ENCODE results near the gene ILF3. TPM values are rescaled to one million over a fixed set of nuclear protein-coding genes. Genes with fewer than 3 reads are reported as not detected.

ILF3 gene
- total and polyA plus RNA-seq, 2 of the 13 experiments (the other 11 are each of a cell fraction or from before 2014, with no cell fraction given), result 120 to 173 TPM

DNA sequence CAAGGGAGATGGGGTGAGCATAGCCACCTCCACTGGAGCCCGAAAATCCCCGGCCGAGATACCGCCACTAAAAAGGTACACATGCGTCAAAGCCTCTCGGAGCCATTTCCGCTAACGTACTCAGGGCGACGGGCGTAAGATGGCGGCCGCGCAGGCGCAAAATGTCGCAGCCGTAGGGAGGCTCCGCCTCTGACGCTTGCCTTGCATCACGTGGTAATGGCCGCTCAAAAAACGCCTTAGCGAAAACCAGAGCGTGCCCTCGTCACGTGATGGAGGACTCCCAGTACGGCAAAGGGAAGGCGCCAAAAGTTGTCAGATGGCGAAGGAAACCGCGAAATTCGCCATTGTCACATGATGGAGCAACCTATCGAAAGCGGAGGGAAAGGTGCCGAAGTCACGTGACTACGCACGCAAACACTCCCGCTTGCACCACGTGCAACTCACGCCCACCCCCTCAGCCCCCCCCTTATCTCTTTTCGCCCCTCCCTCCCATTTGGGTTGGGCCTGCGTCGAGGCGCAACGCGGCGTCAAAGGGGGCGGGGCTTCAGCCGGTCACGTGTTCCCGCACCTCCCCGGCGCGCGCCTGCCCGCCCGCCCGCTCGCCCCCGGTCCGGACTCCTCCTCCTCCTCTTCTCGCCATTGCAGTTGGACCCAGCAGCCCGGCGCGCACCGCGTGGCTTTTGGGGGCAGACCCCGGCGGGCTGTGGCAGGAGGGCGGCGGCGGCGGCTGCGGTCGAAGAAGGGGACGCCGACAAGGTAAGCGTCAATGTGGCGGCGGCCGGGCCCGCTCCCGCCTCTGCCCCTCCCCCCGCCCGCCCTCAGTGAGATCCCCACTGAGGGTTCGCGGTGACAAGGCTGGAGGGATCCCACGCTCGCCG is at the start of gene ILF3 (continued):
- TF ChIP-seq, protein P1, sequence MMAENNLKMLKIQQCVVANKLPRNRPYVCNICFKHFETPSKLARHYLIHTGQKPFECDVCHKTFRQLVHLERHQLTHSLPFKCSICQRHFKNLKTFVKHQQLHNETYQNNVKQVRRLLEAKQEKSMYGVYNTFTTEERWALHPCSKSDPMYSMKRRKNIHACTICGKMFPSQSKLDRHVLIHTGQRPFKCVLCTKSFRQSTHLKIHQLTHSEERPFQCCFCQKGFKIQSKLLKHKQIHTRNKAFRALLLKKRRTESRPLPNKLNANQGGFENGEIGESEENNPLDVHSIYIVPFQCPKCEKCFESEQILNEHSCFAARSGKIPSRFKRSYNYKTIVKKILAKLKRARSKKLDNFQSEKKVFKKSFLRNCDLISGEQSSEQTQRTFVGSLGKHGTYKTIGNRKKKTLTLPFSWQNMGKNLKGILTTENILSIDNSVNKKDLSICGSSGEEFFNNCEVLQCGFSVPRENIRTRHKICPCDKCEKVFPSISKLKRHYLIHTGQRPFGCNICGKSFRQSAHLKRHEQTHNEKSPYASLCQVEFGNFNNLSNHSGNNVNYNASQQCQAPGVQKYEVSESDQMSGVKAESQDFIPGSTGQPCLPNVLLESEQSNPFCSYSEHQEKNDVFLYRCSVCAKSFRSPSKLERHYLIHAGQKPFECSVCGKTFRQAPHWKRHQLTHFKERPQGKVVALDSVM (CRISPR knock-in tag; IDR thresholded peaks at IDR 0.05), result peak; percentile 60
- TF ChIP-seq ZNF44 (CRISPR knock-in tag; IDR thresholded peaks at IDR 0.05) (no peak), ZC3H4 (CRISPR knock-in tag; IDR thresholded peaks at IDR 0.05; ENCODE audit: borderline replicate concordance) (no peak), ESRRA (CRISPR knock-in tag; IDR thresholded peaks at IDR 0.05; ENCODE audit: low read depth) (peak; percentile 21), ONECUT2 (CRISPR knock-in tag; IDR thresholded peaks at IDR 0.05) (no peak; the same call in none of the 2 replicates), CBX5 (CRISPR knock-in tag; IDR thresholded peaks at IDR 0.05; ENCODE audit: borderline replicate concordance) (peak; percentile 85; the same call in 1 of the 2 replicates), ZNF713 (CRISPR knock-in tag; IDR thresholded peaks at IDR 0.05) (peak; percentile 77; the same call in 1 of the 2 replicates), DMAP1 (CRISPR knock-in tag; IDR thresholded peaks at IDR 0.05) (peak; percentile 99), CHD4 (IDR thresholded peaks at IDR 0.05; ENCODE audit: borderline replicate concordance, low read length) (no peak), PAWR (CRISPR knock-in tag; IDR thresholded peaks at IDR 0.05; ENCODE audit: borderline replicate concordance) (no peak), NAIF1 (CRISPR knock-in tag; IDR thresholded peaks at IDR 0.05; ENCODE audit: borderline replicate concordance) (peak; percentile 83), CHCHD3 (CRISPR knock-in tag; IDR thresholded peaks at IDR 0.05) (peak; percentile 66; the same call in 1 of the 2 replicates), RARA (CRISPR knock-in tag; IDR thresholded peaks at IDR 0.05) (peak; percentile 37), MTF2 (CRISPR knock-in tag; IDR thresholded peaks at IDR 0.05; ENCODE audit: borderline replicate concordance) (0 out of 2 replicates have a peak, but pooled peaks have one; percentile 9), ZFP82 (CRISPR knock-in tag; IDR thresholded peaks at IDR 0.05; ENCODE audit: borderline replicate concordance) (peak; percentile 57; the same call in 1 of the 2 replicates), SNAI1 (CRISPR knock-in tag; IDR thresholded peaks at IDR 0.05; ENCODE audit: borderline replicate concordance) (peak; percentile 66; the same call in 1 of the 2 replicates), NCOA5 (CRISPR knock-in tag; IDR thresholded peaks at IDR 0.05) (no peak), NFKBIZ (CRISPR knock-in tag; IDR thresholded peaks at IDR 0.05) (peak; percentile 63), ZNF335 (CRISPR knock-in tag; IDR thresholded peaks at IDR 0.05) (0 out of 2 replicates have a peak, but pooled peaks have one; percentile 83), ZZZ3 (CRISPR knock-in tag; IDR thresholded peaks at IDR 0.05; ENCODE audit: borderline replicate concordance) (peak; percentile 70; the same call in 1 of the 2 replicates)
- TF ChIP-seq, protein P2, sequence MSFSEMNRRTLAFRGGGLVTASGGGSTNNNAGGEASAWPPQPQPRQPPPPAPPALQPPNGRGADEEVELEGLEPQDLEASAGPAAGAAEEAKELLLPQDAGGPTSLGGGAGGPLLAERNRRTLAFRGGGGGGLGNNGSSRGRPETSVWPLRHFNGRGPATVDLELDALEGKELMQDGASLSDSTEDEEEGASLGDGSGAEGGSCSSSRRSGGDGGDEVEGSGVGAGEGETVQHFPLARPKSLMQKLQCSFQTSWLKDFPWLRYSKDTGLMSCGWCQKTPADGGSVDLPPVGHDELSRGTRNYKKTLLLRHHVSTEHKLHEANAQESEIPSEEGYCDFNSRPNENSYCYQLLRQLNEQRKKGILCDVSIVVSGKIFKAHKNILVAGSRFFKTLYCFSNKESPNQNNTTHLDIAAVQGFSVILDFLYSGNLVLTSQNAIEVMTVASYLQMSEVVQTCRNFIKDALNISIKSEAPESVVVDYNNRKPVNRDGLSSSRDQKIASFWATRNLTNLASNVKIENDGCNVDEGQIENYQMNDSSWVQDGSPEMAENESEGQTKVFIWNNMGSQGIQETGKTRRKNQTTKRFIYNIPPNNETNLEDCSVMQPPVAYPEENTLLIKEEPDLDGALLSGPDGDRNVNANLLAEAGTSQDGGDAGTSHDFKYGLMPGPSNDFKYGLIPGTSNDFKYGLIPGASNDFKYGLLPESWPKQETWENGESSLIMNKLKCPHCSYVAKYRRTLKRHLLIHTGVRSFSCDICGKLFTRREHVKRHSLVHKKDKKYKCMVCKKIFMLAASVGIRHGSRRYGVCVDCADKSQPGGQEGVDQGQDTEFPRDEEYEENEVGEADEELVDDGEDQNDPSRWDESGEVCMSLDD (CRISPR knock-in tag; IDR thresholded peaks at IDR 0.05; ENCODE audit: borderline replicate concordance), result no peak
- TF ChIP-seq, protein P3, sequence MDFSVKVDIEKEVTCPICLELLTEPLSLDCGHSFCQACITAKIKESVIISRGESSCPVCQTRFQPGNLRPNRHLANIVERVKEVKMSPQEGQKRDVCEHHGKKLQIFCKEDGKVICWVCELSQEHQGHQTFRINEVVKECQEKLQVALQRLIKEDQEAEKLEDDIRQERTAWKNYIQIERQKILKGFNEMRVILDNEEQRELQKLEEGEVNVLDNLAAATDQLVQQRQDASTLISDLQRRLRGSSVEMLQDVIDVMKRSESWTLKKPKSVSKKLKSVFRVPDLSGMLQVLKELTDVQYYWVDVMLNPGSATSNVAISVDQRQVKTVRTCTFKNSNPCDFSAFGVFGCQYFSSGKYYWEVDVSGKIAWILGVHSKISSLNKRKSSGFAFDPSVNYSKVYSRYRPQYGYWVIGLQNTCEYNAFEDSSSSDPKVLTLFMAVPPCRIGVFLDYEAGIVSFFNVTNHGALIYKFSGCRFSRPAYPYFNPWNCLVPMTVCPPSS (IDR thresholded peaks at IDR 0.05), result peak; percentile 98; the same call in 1 of the 2 replicates
- TF ChIP-seq, protein P4, sequence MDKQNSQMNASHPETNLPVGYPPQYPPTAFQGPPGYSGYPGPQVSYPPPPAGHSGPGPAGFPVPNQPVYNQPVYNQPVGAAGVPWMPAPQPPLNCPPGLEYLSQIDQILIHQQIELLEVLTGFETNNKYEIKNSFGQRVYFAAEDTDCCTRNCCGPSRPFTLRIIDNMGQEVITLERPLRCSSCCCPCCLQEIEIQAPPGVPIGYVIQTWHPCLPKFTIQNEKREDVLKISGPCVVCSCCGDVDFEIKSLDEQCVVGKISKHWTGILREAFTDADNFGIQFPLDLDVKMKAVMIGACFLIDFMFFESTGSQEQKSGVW (CRISPR knock-in tag; IDR thresholded peaks at IDR 0.05; ENCODE audit: borderline replicate concordance), result no peak

Measured in HepG2 (cell line).